ENCODE results near the gene FAAH. TPM values are rescaled to one million over a fixed set of nuclear protein-coding genes. Genes with fewer than 3 reads are reported as not detected.

The FAAH gene
- polyA plus RNA-seq, 1 donor = 23.1 TPM

DNA sequence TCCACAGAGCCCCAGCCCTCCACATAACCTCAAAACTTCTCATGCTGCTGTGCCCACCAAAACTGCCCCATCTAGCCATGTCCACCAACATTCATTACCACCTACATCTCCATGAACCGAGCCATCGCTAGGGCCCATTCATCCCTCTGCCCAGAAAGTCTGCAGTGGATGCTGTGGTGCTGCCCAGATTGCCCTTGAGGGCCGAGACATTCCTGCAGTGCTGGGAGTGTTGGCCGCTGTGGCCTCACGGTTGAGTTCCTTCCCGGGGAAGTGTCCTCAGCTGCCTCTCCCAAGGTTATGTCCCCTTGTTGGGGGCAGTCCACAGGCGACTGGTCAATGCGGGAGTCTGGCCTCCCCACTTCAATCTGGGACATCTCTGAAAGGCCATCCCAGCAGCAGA is 65.2 kb downstream of the FAAH start:
- Histone ChIP-seq H3K36me3 (ENCODE audit: control insufficient read depth, insufficient read depth, low read length) (no peaks in the 10 kb centered on the region), H3K4me3 (ENCODE audit: low read length) (no peak overlapping the region), H3K9me3 (ENCODE audit: control insufficient read depth, low read depth, low read length) (no peaks in the 10 kb centered on the region), H3K4me1 (ENCODE audit: control insufficient read depth, insufficient read depth, low read length) (no peaks in the 10 kb centered on the region), H3K27me3 (ENCODE audit: control insufficient read depth, insufficient read depth, low read length) (peaks cover 77% of the 10 kb centered on the region), H3K27ac (ENCODE audit: low read length) (no peak overlapping the region)
- WGBS (ENCODE audit: insufficient coverage, low lambda C conversion rate) = no CpG with 5 or more reads among the region's 8 CpGs
- DNase-seq = no peak

DNA sequence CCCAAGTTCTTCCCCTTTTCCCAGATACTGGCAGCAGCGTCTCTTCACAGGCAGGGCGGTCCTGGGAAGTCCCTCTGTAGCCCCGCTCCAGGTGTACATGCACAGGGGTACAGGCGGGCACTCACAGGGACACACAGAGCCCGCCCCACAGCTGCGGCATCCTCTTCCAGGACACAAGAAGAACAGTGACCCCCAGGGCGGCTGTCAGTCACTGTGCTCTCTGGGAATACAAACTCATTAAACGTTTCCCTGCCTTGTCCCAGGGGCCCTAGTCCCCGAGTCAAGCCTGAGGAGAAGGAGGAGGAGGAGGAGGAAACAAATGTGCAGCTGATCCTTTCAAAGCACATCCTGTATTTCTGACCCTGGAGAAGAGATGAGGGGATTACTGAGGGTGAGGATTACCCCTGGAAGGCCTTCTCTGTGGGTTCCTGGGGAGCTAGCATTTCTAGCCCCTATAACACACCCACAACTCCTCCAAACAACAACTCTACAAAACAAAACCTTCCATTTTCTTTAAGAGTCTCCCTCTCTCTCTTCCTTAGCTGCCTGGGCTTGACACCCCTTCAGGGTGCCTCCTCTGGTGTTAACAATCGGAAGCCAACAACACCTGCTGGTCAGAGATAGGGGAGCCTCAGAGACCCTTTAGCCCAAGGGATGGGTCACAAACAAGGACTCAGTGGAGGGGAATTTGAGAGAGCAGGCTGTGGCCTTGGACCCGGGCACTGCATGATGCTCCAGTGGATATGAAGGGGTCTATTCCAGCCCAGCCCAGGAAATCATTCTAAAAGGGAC is 67.1 kb downstream of the FAAH start:
- peaks cover 81% of the 10 kb centered on the region for H3K27me3 ChIP-seq (ENCODE audit: control insufficient read depth, insufficient read depth, low read length)
- DNase-seq = no peak
- H3K9me3 ChIP-seq (ENCODE audit: control insufficient read depth, low read depth, low read length) = no peaks in the 10 kb centered on the region
- no peak overlapping the region for H3K27ac ChIP-seq (ENCODE audit: low read length)
- H3K36me3 ChIP-seq (ENCODE audit: control insufficient read depth, insufficient read depth, low read length) = no peaks in the 10 kb centered on the region
- no peaks in the 10 kb centered on the region for H3K4me1 ChIP-seq (ENCODE audit: control insufficient read depth, insufficient read depth, low read length)
- WGBS (ENCODE audit: insufficient coverage, low lambda C conversion rate) = no CpG with 5 or more reads among the region's 11 CpGs
- no peak overlapping the region for H3K4me3 ChIP-seq (ENCODE audit: low read length)

GRCh38 chr1:46461809-46462448 is 67.8 kb downstream of the FAAH start:
- H3K9me3 ChIP-seq (ENCODE audit: control insufficient read depth, low read depth, low read length) = peaks cover 4% of the 10 kb centered on the region
- WGBS (ENCODE audit: insufficient coverage, low lambda C conversion rate) = no CpG with 5 or more reads among the region's 5 CpGs
- H3K27me3 ChIP-seq (ENCODE audit: control insufficient read depth, insufficient read depth, low read length) = peaks cover 86% of the 10 kb centered on the region
- H3K27ac ChIP-seq (ENCODE audit: low read length) = no peak overlapping the region
- peaks cover 2% of the 10 kb centered on the region for H3K4me1 ChIP-seq (ENCODE audit: control insufficient read depth, insufficient read depth, low read length)
- H3K4me3 ChIP-seq (ENCODE audit: low read length) = no peak overlapping the region
- DNase-seq = no peak
- no peaks in the 10 kb centered on the region for H3K36me3 ChIP-seq (ENCODE audit: control insufficient read depth, insufficient read depth, low read length)

Other genes with a start within 250 kb of the FAAH start
- 17.8 TPM for gene TSPAN1, start 219.2 kb upstream of the FAAH start, polyA plus RNA-seq
- not detected for gene P3R3URF, start 217.8 kb upstream of the FAAH start, polyA plus RNA-seq
- 56.4 TPM for gene POMGNT1, start 195.9 kb upstream of the FAAH start, polyA plus RNA-seq
- gene LURAP1, start 191.0 kb upstream of the FAAH start, polyA plus RNA-seq = 0.72 TPM
- gene RAD54L, start 146.6 kb upstream of the FAAH start, polyA plus RNA-seq = 6.6 TPM
- 68.4 TPM for gene LRRC41, start 90.7 kb upstream of the FAAH start, polyA plus RNA-seq
- gene UQCRH, start 90.6 kb upstream of the FAAH start, polyA plus RNA-seq = 357 TPM
- 23.9 TPM for gene NSUN4, start 53.5 kb upstream of the FAAH start, polyA plus RNA-seq
- gene DMBX1, start 95.5 kb downstream of the FAAH start, polyA plus RNA-seq = not detected
- 0.18 TPM for gene KNCN, start 157.3 kb downstream of the FAAH start, polyA plus RNA-seq
- gene MKNK1, start 210.0 kb downstream of the FAAH start, polyA plus RNA-seq = 40.9 TPM
- 15.6 TPM for gene MOB3C, start 222.5 kb downstream of the FAAH start, polyA plus RNA-seq